BJ (cell line): Measurements from ENCODE around the gene INHBE. TPM values are rescaled to one million over a fixed set of nuclear protein-coding genes. Genes with fewer than 3 reads are reported as not detected.

Source experiments
- CTCF ChIA-PET: fragments of 350-600 bp; formaldehyde crosslinking; extraction: SDS; loops from one replicate; lab custom pipeline; 2021; ENCODE audit warnings: antibody characterized with exemption, inconsistent platforms; lab: Yijun Ruan, JAX
- POLR2A ChIA-PET: fragments of 300-600 bp; sonication (Branson Sonifier 250); formaldehyde crosslinking; extraction: SDS; loops from one replicate; lab custom pipeline; 2021; ENCODE audit warnings: antibody characterized with exemption; lab: Charles Lee
- DNase-seq: peaks from one replicate; pipeline ENCODE4 v3.0.0-alpha.2; 2011; ENCODE audit warnings: low read depth
- H3K27me3 ChIP-seq: 2 replicates; pipeline ENCODE4 v1.6.0; 2011; ENCODE audit warnings: low read length; ENCODE audit not compliant: control insufficient read depth, insufficient read depth
- H3K36me3 ChIP-seq: 2 replicates; pipeline ENCODE4 v1.5.1; 2011; ENCODE audit warnings: low read length; ENCODE audit not compliant: control insufficient read depth, insufficient read depth
- H3K4me3 ChIP-seq: 2 replicates; pipeline ENCODE4 v1.5.1; 2011; ENCODE audit warnings: low read depth, mild to moderate bottlenecking, control low read depth, low read length
- polyA plus RNA-seq: library from polyadenylated mRNA; depleted of rRNA; stranded (reverse); fragments of >200 nt; gene quantifications from 2 replicates; pipeline ENCODE4 v1.2.3, GENCODE V29; 2011
- TF ChIP-seq, protein P1 (sequence below): IDR thresholded peaks from 2 replicates; pipeline ENCODE4 v1.5.1; 2011; ENCODE audit warnings: low read depth, mild to moderate bottlenecking, control low read depth, inconsistent platforms, low read length, moderate library complexity; ENCODE audit not compliant: insufficient read depth

INHBE gene
- polyA plus RNA-seq, 1 experiment, result 23.9 TPM

- CTCF ChIA-PET, result no interaction called here
- POLR2A ChIA-PET, result no interaction called here
- no peak for DNase-seq
- Histone ChIP-seq H3K36me3 (no peaks in the 10 kb centered on the region; the same call in 1 of the 2 replicates), H3K27me3 (peaks cover 2% of the 10 kb centered on the region), H3K4me3 (no peak overlapping the region)
- TF ChIP-seq, protein P1, sequence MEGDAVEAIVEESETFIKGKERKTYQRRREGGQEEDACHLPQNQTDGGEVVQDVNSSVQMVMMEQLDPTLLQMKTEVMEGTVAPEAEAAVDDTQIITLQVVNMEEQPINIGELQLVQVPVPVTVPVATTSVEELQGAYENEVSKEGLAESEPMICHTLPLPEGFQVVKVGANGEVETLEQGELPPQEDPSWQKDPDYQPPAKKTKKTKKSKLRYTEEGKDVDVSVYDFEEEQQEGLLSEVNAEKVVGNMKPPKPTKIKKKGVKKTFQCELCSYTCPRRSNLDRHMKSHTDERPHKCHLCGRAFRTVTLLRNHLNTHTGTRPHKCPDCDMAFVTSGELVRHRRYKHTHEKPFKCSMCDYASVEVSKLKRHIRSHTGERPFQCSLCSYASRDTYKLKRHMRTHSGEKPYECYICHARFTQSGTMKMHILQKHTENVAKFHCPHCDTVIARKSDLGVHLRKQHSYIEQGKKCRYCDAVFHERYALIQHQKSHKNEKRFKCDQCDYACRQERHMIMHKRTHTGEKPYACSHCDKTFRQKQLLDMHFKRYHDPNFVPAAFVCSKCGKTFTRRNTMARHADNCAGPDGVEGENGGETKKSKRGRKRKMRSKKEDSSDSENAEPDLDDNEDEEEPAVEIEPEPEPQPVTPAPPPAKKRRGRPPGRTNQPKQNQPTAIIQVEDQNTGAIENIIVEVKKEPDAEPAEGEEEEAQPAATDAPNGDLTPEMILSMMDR, result no peak
These were observed 12.2 kb downstream of the INHBE start for GRCh38 chr12:57467212-57467874.

GRCh38 chr12:57467915-57468314 is 12.8 kb downstream of the INHBE start:
- ChIA-PET POLR2A (no interaction called here), CTCF (no interaction called here)
- Histone ChIP-seq H3K4me3 (no peak overlapping the region), H3K36me3 (no peaks in the 10 kb centered on the region; the same call in 1 of the 2 replicates), H3K27me3 (peaks cover 8% of the 10 kb centered on the region)
- TF ChIP-seq, protein P1, result no peak
- no peak for DNase-seq

- ChIA-PET CTCF (interaction anchor here (3.2 to 3.8 kb wide), 2 partner anchors 7 to 11 kb away, joined by 17 to 20 read pairs; partner anchors contain the start of gene GLI1), POLR2A (no interaction called here)
- TF ChIP-seq, protein P1, result no peak
- no peak overlapping the region for H3K4me3 ChIP-seq
- no peaks in the 10 kb centered on the region; the same call in 1 of the 2 replicates for H3K36me3 ChIP-seq
- DNase-seq, result no peak
- peaks cover 18% of the 10 kb centered on the region for H3K27me3 ChIP-seq
These were observed 14.4 kb downstream of the INHBE start for GRCh38 chr12:57469296-57470164.

GRCh38 chr12:57470286-57470969 is 15.3 kb downstream of the INHBE start:
- TF ChIP-seq, protein P1, result no peak
- no peaks in the 10 kb centered on the region; the same call in 1 of the 2 replicates for H3K36me3 ChIP-seq
- no peak overlapping the region for H3K4me3 ChIP-seq
- peaks cover 27% of the 10 kb centered on the region for H3K27me3 ChIP-seq
- ChIA-PET POLR2A (no interaction called here), CTCF (interaction anchor here (3.2 to 3.8 kb wide), 2 partner anchors 8 to 12 kb away, joined by 17 to 20 read pairs; partner anchors contain the start of gene GLI1)
- DNase-seq, result no peak
